ENCODE results near the gene SLC14A1. TPM values are rescaled to one million over a fixed set of nuclear protein-coding genes. Genes with fewer than 3 reads are reported as not detected.

SLC14A1 gene
- total RNA-seq, 4 donors from 2014 or later: 0.19 to 9.8 (median 0.85) TPM; not detected in 1

DNA sequence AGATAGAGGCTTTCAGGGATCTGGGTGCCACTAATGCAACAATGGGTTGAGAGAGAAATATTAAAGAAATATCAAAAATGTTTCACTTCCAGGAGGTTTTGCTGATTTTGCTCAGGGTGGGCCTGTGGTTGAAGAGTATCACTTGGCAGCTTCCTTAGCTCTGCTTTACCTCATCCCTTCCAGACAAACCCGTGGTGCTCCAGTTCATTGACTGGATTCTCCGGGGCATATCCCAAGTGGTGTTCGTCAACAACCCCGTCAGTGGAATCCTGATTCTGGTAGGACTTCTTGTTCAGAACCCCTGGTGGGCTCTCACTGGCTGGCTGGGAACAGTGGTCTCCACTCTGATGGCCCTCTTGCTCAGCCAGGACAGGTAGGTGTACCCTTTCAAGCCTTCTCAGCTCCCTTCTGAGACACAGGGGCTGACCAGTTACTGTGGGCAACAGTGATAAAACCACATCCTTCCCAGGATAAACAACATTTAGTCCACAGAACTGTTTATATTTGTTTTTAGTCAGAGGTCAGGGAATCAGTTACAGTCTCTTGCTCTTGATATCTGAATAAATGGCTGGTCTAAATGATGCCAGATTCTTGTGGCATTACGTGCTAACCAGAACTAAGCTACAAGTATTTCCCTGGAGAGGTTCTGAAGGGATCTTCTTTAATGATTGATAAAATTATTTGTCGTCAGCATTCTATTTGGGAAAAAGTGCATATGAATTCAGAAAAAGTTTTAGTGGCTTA is 7.0 kb downstream of the SLC14A1 start:
- TF ChIP-seq, protein P1, sequence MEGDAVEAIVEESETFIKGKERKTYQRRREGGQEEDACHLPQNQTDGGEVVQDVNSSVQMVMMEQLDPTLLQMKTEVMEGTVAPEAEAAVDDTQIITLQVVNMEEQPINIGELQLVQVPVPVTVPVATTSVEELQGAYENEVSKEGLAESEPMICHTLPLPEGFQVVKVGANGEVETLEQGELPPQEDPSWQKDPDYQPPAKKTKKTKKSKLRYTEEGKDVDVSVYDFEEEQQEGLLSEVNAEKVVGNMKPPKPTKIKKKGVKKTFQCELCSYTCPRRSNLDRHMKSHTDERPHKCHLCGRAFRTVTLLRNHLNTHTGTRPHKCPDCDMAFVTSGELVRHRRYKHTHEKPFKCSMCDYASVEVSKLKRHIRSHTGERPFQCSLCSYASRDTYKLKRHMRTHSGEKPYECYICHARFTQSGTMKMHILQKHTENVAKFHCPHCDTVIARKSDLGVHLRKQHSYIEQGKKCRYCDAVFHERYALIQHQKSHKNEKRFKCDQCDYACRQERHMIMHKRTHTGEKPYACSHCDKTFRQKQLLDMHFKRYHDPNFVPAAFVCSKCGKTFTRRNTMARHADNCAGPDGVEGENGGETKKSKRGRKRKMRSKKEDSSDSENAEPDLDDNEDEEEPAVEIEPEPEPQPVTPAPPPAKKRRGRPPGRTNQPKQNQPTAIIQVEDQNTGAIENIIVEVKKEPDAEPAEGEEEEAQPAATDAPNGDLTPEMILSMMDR (IDR thresholded peaks at IDR 0.05; ENCODE audit: low read depth): no peak

DNA sequence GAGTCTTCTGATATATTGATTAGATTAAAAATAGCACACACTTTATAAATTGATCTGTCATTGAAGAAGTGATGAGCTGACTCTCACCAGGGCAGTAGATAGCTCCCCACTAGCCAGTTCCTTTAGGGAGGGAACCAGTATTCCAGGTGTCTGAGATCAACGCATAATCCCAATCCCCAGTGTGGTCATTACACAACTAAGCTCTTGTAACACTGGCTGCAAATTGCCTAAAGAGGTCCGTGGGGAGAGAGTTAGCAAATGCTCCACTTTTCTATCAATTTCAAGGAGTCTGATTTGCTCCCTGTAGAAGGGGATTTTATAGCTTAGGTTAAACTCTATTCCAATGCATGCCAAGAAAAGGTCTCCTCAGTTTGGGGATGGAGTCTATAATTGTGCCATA is 7.7 kb downstream of the SLC14A1 start:
- TF ChIP-seq, protein P1 (IDR thresholded peaks at IDR 0.05; ENCODE audit: low read depth): no peak

DNA sequence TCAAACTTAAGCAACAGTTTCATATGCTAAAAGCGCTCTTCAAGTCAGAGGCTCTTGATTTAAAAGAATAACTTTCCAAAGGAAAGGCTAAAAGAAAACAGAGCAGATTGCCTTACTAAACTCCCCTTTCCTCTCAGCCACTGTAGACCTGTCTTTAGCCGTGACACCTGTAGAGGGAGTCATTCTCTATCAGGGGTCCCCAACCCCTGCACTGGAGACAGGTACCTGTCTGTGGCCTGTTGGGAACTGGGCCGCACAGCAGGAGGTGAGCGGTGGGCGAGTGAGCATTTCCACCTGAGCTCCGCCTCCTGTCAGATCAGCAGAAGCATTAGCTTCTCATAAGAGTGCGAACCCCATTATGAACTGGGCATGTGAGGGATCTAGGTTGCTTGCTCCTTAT is 9.6 kb downstream of the SLC14A1 start:
- TF ChIP-seq, protein P1 (IDR thresholded peaks at IDR 0.05; ENCODE audit: low read depth): no peak

DNA sequence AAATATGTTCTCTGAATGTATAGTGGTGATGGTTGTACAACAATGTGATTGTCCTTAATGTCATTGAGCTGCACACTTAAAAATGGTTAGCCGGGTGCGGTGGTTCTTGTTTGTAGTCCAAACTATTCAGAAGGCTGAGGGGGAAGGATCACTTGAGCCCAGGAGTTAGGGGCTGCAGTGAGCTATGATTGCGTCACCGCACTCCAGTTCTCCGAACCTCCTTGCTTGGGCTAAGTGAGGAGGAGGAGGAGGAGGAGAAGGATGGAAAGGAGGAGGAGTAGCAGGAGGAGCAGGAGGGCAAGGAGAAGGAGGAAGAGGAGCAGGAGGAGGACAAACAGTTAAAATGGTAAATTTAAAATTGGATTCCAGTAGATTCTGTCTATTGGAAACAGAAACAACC is 10.5 kb downstream of the SLC14A1 start:
- TF ChIP-seq, protein P1 (IDR thresholded peaks at IDR 0.05; ENCODE audit: low read depth): no peak

DNA sequence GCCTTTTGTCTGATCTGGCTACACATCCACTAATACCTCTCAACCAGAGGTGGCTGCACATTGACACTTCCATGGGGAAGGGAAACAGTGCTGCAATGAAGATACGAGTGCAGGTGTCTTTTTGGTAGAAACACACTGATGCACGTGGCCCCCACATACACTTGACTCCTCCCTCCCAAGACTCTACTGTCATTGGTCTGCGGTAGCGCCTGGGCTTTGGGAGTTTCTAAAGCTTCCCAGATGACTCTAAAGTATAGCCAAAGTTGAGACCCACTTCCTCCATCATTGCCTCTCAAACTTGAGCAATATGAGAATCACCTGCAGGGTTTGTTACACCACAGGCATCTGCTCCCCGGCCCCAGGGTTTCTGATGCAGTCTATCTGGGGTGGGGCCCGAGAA is 11.0 kb downstream of the SLC14A1 start:
- TF ChIP-seq, protein P1 (IDR thresholded peaks at IDR 0.05; ENCODE audit: low read depth): no peak

DNA sequence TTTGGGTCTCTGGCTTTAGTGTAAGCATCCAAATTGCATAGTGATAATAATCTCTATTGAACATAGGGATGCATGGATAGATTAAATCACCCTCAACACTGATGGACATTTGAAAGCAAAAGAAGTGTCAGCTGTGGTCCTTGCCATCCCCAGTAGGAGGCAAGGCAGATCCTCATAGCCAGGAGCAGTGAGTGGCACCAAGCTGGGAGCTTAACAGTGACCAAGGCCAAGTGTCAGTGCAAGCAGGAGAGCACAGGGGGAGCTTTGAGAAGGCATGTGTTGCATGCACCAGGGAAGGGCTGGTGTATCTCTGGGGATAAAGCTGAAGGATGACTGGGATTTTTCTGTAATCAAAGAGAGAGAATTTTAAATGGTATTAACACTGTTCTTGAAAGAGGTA is 14.7 kb downstream of the SLC14A1 start:
- TF ChIP-seq, protein P1 (IDR thresholded peaks at IDR 0.05; ENCODE audit: low read depth): no peak

DNA sequence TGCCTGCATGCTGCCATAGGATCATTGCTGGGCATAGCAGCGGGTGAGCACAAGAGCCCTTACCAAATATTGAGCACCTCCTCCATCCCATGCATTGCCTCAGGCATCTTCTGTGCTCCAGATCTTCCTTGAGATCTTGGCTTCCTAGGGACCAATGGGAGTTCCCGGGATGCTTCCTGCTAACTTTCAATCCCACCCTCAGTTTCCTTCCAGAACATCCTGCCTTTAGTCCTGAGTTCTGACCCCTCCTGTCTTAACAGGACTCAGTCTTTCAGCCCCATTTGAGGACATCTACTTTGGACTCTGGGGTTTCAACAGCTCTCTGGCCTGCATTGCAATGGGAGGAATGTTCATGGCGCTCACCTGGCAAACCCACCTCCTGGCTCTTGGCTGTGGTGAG is 15.3 kb downstream of the SLC14A1 start:
- TF ChIP-seq, protein P1 (IDR thresholded peaks at IDR 0.05; ENCODE audit: low read depth): no peak

Measured in subcutaneous adipose tissue (tissue), 4 donors.